ENCODE data around the gene HIF3A. TPM values are rescaled to one million over a fixed set of nuclear protein-coding genes. Genes with fewer than 3 reads are reported as not detected.
A peak's percentile ranks its signal among the peaks of the same experiment; 100 is the strongest.

The HIF3A gene
- total RNA-seq, 1 donor from 2014 or later = 175 TPM

GRCh38 chr19:46347985-46348384 is 51.1 kb downstream of the HIF3A start:
- Mint-ChIP-seq H3K36me3 (peaks cover 10% of the 10 kb centered on the region), H3K27me3 (ENCODE audit: low read depth) (no peaks in the 10 kb centered on the region), H3K4me3 (peak overlapping the region; percentile 96), H3K9me3 (no peaks in the 10 kb centered on the region), H3K27ac (peak overlapping the region; percentile 65), H3K4me1 (peaks cover 41% of the 10 kb centered on the region)
- TF ChIP-seq, protein P1, sequence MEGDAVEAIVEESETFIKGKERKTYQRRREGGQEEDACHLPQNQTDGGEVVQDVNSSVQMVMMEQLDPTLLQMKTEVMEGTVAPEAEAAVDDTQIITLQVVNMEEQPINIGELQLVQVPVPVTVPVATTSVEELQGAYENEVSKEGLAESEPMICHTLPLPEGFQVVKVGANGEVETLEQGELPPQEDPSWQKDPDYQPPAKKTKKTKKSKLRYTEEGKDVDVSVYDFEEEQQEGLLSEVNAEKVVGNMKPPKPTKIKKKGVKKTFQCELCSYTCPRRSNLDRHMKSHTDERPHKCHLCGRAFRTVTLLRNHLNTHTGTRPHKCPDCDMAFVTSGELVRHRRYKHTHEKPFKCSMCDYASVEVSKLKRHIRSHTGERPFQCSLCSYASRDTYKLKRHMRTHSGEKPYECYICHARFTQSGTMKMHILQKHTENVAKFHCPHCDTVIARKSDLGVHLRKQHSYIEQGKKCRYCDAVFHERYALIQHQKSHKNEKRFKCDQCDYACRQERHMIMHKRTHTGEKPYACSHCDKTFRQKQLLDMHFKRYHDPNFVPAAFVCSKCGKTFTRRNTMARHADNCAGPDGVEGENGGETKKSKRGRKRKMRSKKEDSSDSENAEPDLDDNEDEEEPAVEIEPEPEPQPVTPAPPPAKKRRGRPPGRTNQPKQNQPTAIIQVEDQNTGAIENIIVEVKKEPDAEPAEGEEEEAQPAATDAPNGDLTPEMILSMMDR (IDR thresholded peaks at IDR 0.05; ENCODE audit: unreplicated experiment) = no peak
- no peak for DNase-seq (ENCODE audit: low spot score in 2 of 2, unreplicated experiment in 2 of 2)

- no peak for DNase-seq (ENCODE audit: low spot score in 2 of 2, unreplicated experiment in 2 of 2)
- TF ChIP-seq, protein P1 (IDR thresholded peaks at IDR 0.05; ENCODE audit: unreplicated experiment) = no peak
- Mint-ChIP-seq H3K27ac (peak overlapping the region; percentile 52), H3K4me3 (peak overlapping the region; percentile 38), H3K27me3 (ENCODE audit: low read depth) (no peaks in the 10 kb centered on the region), H3K9me3 (no peaks in the 10 kb centered on the region), H3K36me3 (peaks cover 15% of the 10 kb centered on the region), H3K4me1 (peaks cover 41% of the 10 kb centered on the region)
Observed at GRCh38 chr19:46349311-46349993, 52.6 kb downstream of the HIF3A start.

- no peak for DNase-seq (ENCODE audit: low spot score in 2 of 2, unreplicated experiment in 2 of 2)
- peak overlapping the region; percentile 73 for H3K27ac Mint-ChIP-seq
- H3K27me3 Mint-ChIP-seq (ENCODE audit: low read depth) = no peaks in the 10 kb centered on the region
- TF ChIP-seq, protein P1 (IDR thresholded peaks at IDR 0.05; ENCODE audit: unreplicated experiment) = no peak
- peaks cover 15% of the 10 kb centered on the region for H3K36me3 Mint-ChIP-seq
- H3K9me3 Mint-ChIP-seq = no peaks in the 10 kb centered on the region
- H3K4me1 Mint-ChIP-seq = peaks cover 41% of the 10 kb centered on the region
- H3K4me3 Mint-ChIP-seq = peak overlapping the region; percentile 20
Observed at GRCh38 chr19:46350029-46350757, 53.4 kb downstream of the HIF3A start.

GRCh38 chr19:46350758-46351159 is 53.9 kb downstream of the HIF3A start:
- peaks cover 41% of the 10 kb centered on the region for H3K4me1 Mint-ChIP-seq
- H3K27ac Mint-ChIP-seq = no peak overlapping the region
- peaks cover 15% of the 10 kb centered on the region for H3K36me3 Mint-ChIP-seq
- no peak overlapping the region for H3K4me3 Mint-ChIP-seq
- TF ChIP-seq, protein P1 (IDR thresholded peaks at IDR 0.05; ENCODE audit: unreplicated experiment) = no peak
- no peaks in the 10 kb centered on the region for H3K9me3 Mint-ChIP-seq
- no peaks in the 10 kb centered on the region for H3K27me3 Mint-ChIP-seq (ENCODE audit: low read depth)
- DNase-seq (ENCODE audit: low spot score in 2 of 2, unreplicated experiment in 2 of 2) = no peak

GRCh38 chr19:46351241-46352041 is 54.6 kb downstream of the HIF3A start:
- DNase-seq (ENCODE audit: low spot score in 2 of 2, unreplicated experiment in 2 of 2) = no peak
- no peak overlapping the region for H3K4me3 Mint-ChIP-seq
- H3K27me3 Mint-ChIP-seq (ENCODE audit: low read depth) = no peaks in the 10 kb centered on the region
- peak overlapping the region; percentile 78 for H3K27ac Mint-ChIP-seq
- no peaks in the 10 kb centered on the region for H3K9me3 Mint-ChIP-seq
- peaks cover 15% of the 10 kb centered on the region for H3K36me3 Mint-ChIP-seq
- TF ChIP-seq, protein P1 (IDR thresholded peaks at IDR 0.05; ENCODE audit: unreplicated experiment) = no peak
- peaks cover 38% of the 10 kb centered on the region for H3K4me1 Mint-ChIP-seq
